IMR-90 (cell line): ENCODE results near the gene OR51D1.

ENCODE experiments used
- BHLHE40 ChIP-seq: fragments of 150-350 bp; IDR thresholded peaks from 2 replicates; pipeline ENCODE4 v1.6.1; 2016; ENCODE audit warnings: mild to moderate bottlenecking, low read depth, low read length
- CEBPB ChIP-seq: IDR thresholded peaks from 2 replicates; pipeline ENCODE4 v1.6.1; 2012; ENCODE audit warnings: low read depth, low read length, improper control_type of control experiment
- CHD1 ChIP-seq: IDR thresholded peaks from 2 replicates; pipeline ENCODE4 v1.6.1; 2012; ENCODE audit warnings: low read depth, low read length, improper control_type of control experiment
- MXI1 ChIP-seq: IDR thresholded peaks from 2 replicates; pipeline ENCODE4 v1.6.1; 2012; ENCODE audit warnings: low read depth, mild to moderate bottlenecking, low read length, moderate library complexity, borderline replicate concordance
- POLR2A ChIP-seq: IDR thresholded peaks from 2 replicates; pipeline ENCODE4 v1.6.1; 2012; ENCODE audit warnings: mild to moderate bottlenecking, low read depth, low read length
- TF ChIP-seq, protein P1 (sequence below): conservative IDR thresholded peaks from 2 replicates; pipeline ENCODE4 v1.5.1; 2012; ENCODE audit warnings: mild to moderate bottlenecking, low read depth, low read length, improper control_type of control experiment
- TF ChIP-seq, protein P2 (sequence below): fragments of 150-350 bp; IDR thresholded peaks from 2 replicates; pipeline ENCODE4 v1.6.1; 2016; ENCODE audit warnings: low read depth, mild to moderate bottlenecking, low read length, moderate library complexity, borderline replicate concordance

DNA sequence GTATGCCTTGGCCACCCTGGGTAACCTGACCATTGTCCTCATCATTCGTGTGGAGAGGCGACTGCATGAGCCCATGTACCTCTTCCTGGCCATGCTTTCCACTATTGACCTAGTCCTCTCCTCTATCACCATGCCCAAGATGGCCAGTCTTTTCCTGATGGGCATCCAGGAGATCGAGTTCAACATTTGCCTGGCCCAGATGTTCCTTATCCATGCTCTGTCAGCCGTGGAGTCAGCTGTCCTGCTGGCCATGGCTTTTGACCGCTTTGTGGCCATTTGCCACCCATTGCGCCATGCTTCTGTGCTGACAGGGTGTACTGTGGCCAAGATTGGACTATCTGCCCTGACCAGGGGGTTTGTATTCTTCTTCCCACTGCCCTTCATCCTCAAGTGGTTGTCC is 2.7 kb downstream of the OR51D1 start:
- TF ChIP-seq, protein P1, sequence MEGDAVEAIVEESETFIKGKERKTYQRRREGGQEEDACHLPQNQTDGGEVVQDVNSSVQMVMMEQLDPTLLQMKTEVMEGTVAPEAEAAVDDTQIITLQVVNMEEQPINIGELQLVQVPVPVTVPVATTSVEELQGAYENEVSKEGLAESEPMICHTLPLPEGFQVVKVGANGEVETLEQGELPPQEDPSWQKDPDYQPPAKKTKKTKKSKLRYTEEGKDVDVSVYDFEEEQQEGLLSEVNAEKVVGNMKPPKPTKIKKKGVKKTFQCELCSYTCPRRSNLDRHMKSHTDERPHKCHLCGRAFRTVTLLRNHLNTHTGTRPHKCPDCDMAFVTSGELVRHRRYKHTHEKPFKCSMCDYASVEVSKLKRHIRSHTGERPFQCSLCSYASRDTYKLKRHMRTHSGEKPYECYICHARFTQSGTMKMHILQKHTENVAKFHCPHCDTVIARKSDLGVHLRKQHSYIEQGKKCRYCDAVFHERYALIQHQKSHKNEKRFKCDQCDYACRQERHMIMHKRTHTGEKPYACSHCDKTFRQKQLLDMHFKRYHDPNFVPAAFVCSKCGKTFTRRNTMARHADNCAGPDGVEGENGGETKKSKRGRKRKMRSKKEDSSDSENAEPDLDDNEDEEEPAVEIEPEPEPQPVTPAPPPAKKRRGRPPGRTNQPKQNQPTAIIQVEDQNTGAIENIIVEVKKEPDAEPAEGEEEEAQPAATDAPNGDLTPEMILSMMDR, result no peak
- TF ChIP-seq POLR2A (no peak), BHLHE40 (no peak), MXI1 (no peak), CHD1 (no peak), CEBPB (no peak)
- TF ChIP-seq, protein P2, sequence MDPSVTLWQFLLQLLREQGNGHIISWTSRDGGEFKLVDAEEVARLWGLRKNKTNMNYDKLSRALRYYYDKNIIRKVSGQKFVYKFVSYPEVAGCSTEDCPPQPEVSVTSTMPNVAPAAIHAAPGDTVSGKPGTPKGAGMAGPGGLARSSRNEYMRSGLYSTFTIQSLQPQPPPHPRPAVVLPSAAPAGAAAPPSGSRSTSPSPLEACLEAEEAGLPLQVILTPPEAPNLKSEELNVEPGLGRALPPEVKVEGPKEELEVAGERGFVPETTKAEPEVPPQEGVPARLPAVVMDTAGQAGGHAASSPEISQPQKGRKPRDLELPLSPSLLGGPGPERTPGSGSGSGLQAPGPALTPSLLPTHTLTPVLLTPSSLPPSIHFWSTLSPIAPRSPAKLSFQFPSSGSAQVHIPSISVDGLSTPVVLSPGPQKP, result no peak
